PC-9 (cell line): ENCODE data around the gene CD19.

Experiments used
- CTCF ChIP-seq: fragments of 200-600 bp; sonication (generic); conservative IDR thresholded peaks from 2 replicates; pipeline ENCODE4 v1.6.1; 2017; ENCODE audit warnings: mixed run types, antibody characterized with exemption, mild to moderate bottlenecking, moderate library complexity
- EZH2 ChIP-seq: fragments of 200-600 bp; sonication (generic); IDR thresholded peaks from 2 replicates; pipeline ENCODE4 v1.8.0; 2017; ENCODE audit warnings: antibody characterized with exemption, low read depth

GRCh38 chr16:28930203-28930602 is 1.6 kb upstream of the CD19 start:
- TF ChIP-seq EZH2 (no peak), CTCF (no peak)
